Lower leg skin (tissue), 3 donors: ENCODE results near the gene NTSR2.

Experiments used
- CTCF ChIP-seq, 3 donors: fragments of 450-650 bp; IDR thresholded peaks; one replicate each; pipeline ENCODE4 v1.5.1; 2016; ENCODE audit warnings: antibody characterized with exemption in 3 of 3, mild to moderate bottlenecking in 3 of 3, moderate library complexity in 2 of 3
- POLR2A ChIP-seq, 2 donors: fragments of 450-650 bp; IDR thresholded peaks; one replicate each; pipeline ENCODE4 v1.6.1; 2016 to 2017; ENCODE audit warnings: antibody characterized with exemption in 2 of 2, mild to moderate bottlenecking in 1 of 2, moderate library complexity in 1 of 2

GRCh38 chr2:11710632-11711353, 40.8 kb upstream of the NTSR2 start:
- TF ChIP-seq POLR2A (IDR thresholded peaks at IDR 0.05) (no peak), CTCF (IDR thresholded peaks at IDR 0.05) (no peak)
